ENCODE results near the gene ATP4A.

ATP4A gene

DNA sequence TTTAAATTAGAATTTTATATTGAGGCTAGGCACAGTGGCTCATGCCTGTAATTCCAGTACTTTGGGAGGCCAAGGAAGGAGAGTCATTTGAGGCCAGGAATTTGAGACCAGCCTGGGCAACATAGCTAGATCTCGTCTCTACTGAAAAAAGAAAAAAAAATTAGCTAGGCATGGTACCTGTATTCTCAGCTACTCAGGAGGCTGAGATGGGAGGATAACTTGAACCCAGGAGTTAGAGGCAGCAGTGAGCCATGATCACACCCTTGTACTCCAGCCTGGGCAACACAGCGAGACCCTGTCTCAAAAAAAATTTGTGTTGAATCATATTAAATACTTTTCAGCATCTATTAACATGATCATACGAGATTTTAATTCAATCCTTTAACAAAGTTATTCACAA is 27.4 kb upstream of the ATP4A start:
- no peak for DNase-seq (ENCODE audit: low read depth, low spot score)
- TF ChIP-seq, protein P1, sequence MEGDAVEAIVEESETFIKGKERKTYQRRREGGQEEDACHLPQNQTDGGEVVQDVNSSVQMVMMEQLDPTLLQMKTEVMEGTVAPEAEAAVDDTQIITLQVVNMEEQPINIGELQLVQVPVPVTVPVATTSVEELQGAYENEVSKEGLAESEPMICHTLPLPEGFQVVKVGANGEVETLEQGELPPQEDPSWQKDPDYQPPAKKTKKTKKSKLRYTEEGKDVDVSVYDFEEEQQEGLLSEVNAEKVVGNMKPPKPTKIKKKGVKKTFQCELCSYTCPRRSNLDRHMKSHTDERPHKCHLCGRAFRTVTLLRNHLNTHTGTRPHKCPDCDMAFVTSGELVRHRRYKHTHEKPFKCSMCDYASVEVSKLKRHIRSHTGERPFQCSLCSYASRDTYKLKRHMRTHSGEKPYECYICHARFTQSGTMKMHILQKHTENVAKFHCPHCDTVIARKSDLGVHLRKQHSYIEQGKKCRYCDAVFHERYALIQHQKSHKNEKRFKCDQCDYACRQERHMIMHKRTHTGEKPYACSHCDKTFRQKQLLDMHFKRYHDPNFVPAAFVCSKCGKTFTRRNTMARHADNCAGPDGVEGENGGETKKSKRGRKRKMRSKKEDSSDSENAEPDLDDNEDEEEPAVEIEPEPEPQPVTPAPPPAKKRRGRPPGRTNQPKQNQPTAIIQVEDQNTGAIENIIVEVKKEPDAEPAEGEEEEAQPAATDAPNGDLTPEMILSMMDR (IDR thresholded peaks at IDR 0.05; ENCODE audit: insufficient read depth, low read length, missing control alignments): no peak
- H3K4me3 ChIP-seq (ENCODE audit: low read depth, low read length): no peak overlapping the region
- ChIA-PET POLR2A (no interaction called here), CTCF (interaction anchor here (1.3 kb wide), 1 partner anchor 237 kb away, joined by 3 read pairs; no protein-coding TSS in a partner anchor)

DNA sequence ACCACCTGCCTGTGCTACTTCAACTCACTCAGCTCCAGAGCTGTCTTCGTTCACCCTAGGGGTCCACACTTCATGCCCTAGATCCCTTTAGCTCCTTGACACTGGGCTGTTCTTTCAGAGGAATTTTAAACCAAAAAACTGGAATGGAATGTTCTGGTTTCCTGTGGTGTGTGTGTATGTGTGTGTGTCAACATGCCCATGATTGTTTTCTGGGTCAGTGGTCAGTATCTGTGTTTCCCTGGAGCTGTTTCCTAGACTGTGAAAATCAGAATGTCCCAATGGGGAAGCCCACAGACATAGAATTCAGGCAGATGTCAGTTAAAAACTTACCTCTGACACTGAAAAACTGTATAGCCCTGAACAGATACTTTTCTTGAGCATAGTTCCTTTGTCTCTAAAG is 23.9 kb upstream of the ATP4A start:
- POLR2A ChIA-PET: no interaction called here
- DNase-seq (ENCODE audit: low read depth, low spot score): no peak
- TF ChIP-seq, protein P1 (IDR thresholded peaks at IDR 0.05; ENCODE audit: insufficient read depth, low read length, missing control alignments): no peak
- H3K4me3 ChIP-seq (ENCODE audit: low read depth, low read length): no peak overlapping the region
- CTCF ChIA-PET: interaction anchor here (0.8 to 1.5 kb wide), 2 partner anchors 31 to 77 kb away, joined by 3 to 4 read pairs; no protein-coding TSS in a partner anchor

DNA sequence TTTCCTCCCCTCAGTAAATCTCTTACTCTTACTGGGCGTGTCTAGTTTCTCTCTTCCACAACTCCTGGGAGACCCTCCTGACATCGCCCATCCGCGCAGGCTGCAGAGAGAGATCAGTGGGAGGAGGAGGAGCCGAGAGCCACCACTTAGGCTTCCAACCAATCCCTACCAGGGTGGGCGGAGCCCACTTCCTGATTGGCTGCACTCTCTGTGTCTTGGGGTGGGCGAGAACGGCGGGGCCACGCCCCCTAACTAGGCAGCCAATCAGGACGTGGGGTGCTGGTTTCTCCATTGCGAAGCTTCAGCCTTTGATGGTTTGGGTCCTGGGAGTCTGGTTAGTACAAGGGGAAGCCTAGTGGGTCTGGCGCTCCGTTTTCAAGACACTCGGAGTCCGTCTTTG is 22.4 kb upstream of the ATP4A start, which contains the start of gene PMIS2:
TSS of gene PMIS2 (plus strand) at position 326 of the 400 bp plus-strand sequence. CDS start 87 bp downstream, outside the sequence.
- CTCF ChIA-PET: no interaction called here
- POLR2A ChIA-PET: no interaction called here

DNA sequence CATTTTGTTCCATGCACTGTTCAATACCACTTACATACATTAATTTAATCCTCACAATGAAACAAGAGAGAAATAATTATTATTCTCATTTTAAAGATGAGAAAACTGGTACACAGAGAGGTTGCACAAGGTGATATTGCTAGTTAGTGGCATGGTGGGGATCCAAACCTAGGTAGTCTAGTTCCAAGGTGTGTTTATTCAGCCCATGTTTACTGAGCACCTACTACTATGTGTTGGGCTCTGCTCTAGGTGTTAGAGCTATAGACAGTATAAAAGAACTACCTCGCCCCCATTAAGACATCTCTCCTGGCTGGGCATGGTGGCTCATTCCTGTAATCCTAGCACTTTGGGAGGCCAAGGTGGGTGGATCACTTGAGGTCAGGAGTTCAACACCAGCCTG is 19.3 kb upstream of the ATP4A start:
- no peak for DNase-seq (ENCODE audit: low read depth, low spot score)
- ChIA-PET POLR2A (no interaction called here), CTCF (interaction anchor here (2.2 kb wide), 1 partner anchor 72 kb away, joined by 6 read pairs; no protein-coding TSS in a partner anchor)
- H3K4me3 ChIP-seq (ENCODE audit: low read depth, low read length): no peak overlapping the region
- TF ChIP-seq, protein P1 (IDR thresholded peaks at IDR 0.05; ENCODE audit: insufficient read depth, low read length, missing control alignments): no peak

More for the DNA sequence above, 22.4 kb upstream of the ATP4A start, which contains the start of gene PMIS2:
- H3K4me3 ChIP-seq (ENCODE audit: low read depth, low read length): no peak within 1 kb of the TSS
- TF ChIP-seq, protein P1 (IDR thresholded peaks at IDR 0.05; ENCODE audit: insufficient read depth, low read length, missing control alignments): no peak
- no peak for DNase-seq (ENCODE audit: low read depth, low spot score)

DNA sequence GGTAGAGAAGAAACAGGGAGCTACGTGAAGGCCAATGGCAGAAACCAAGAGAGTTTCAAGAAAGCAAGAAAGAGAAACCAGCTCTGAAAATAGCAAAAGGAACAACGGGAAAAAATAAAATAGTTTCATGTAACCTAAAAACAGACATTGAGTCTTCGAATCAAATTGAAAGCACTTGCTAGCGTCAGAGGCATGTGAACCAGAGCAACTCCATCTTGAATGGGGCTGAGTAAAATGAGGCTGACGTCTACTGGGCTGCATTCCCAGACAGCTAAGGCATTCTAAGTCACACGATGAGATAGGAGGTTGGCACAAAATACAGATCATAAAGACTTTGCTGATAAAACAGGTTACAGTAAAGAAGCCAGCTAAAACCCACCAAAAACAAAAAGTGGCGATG is 15.2 kb upstream of the ATP4A start:
- ChIA-PET POLR2A (no interaction called here), CTCF (interaction anchor here (2.1 kb wide), 1 partner anchor 13 kb away, joined by 7 read pairs; no protein-coding TSS in a partner anchor)
- no peak for DNase-seq (ENCODE audit: low read depth, low spot score)
- TF ChIP-seq, protein P1 (IDR thresholded peaks at IDR 0.05; ENCODE audit: insufficient read depth, low read length, missing control alignments): no peak
- no peak overlapping the region for H3K4me3 ChIP-seq (ENCODE audit: low read depth, low read length)

DNA sequence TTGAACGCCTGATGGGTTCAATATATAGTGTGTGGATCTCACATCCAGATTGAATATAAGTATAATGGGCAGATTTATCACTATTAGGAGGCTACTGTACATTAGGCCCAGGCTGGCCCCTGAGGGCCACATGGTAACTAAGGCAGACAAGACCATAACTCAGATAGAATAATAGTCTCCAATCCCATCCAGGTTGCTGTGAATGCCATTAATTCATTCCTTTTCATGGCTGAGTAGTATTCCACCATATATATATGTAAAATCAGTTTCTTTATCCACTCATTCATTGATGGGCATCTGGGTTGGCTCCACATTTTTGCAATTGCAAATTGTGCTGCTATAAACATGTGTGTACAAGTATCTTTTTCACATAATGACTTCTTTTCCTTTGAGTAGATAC is 14.5 kb upstream of the ATP4A start:
- no peak overlapping the region for H3K4me3 ChIP-seq (ENCODE audit: low read depth, low read length)
- no peak for DNase-seq (ENCODE audit: low read depth, low spot score)
- TF ChIP-seq, protein P1 (IDR thresholded peaks at IDR 0.05; ENCODE audit: insufficient read depth, low read length, missing control alignments): no peak
- CTCF ChIA-PET: no interaction called here
- POLR2A ChIA-PET: no interaction called here
